Measurements from ENCODE around the gene TRMT44.
"Not testable (repeated sequence)": the region's sequence is repeated elsewhere in the genome, so short reads cannot be mapped to it uniquely, and the experiment has no call there.

TRMT44 gene

DNA sequence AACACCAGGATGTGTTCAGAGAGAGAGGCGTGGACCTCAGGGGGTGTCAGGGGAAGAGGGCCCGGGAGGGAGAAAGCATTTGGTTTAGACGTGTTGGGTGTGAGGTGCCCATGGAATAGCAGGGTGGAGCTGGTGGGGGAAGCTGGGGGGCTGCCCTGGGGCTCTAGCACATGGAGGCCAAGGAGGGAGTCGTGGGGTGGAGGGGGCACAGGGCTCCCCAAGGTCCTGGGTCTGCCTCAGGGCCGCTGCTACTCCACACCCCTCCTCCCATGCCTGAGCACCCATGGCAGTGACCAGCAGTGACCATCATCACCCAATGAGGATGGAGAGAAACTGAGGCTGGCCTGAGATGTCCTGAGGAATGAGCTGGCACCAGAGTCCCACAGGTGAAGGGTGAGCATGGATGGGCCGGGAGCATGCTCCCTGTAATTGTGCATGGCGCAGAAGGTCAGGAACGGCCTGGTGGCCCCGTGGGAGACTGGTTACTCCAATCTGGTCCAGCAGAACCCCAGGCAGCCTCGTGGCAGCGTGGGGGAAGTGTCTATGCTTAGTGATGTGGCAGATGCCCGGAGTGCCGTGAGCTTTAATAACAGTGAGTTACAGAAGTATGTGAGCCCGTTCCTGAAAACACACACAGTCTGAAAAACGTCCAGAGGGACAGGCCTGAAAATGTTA is 70.2 kb downstream of the TRMT44 start:
- Histone ChIP-seq H3K4me1 (ENCODE audit: insufficient read depth, low read length) (peaks cover 11% of the 10 kb centered on the region), H3K36me3 (ENCODE audit: insufficient read depth, low read length) (no peaks in the 10 kb centered on the region), H3K27me3 (ENCODE audit: insufficient read depth, low read length) (no peaks in the 10 kb centered on the region), H3K4me3 (ENCODE audit: low read length) (no peak overlapping the region), H2AFZ (ENCODE audit: low read depth, low read length) (no peak overlapping the region), H3K9me3 (ENCODE audit: low read length) (no peaks in the 10 kb centered on the region)

DNA sequence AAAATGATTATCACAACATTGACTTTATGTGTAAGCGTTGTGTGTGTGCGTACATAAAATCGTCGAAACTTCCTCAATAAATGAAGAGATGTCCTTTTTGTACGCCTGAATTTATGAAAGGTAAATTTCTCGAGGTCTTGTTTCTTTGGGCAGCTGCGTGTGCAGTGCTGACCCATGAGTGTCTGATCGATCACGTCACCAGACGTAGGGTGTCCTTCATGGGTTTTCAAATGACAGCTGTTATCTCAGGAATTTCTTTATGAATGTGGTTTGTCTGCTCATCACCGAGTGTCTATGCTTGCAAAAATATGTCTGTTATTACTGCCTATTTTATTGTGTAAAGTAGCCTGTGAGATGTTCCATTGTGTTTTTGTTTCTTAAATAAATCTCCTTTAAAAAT is 71.9 kb downstream of the TRMT44 start:
- H2AFZ ChIP-seq (ENCODE audit: low read depth, low read length): no peak overlapping the region
- H3K36me3 ChIP-seq (ENCODE audit: insufficient read depth, low read length): no peaks in the 10 kb centered on the region
- no peaks in the 10 kb centered on the region for H3K4me1 ChIP-seq (ENCODE audit: insufficient read depth, low read length)
- H3K4me3 ChIP-seq (ENCODE audit: low read length): no peak overlapping the region
- H3K9me3 ChIP-seq (ENCODE audit: low read length): no peaks in the 10 kb centered on the region
- no peaks in the 10 kb centered on the region for H3K27me3 ChIP-seq (ENCODE audit: insufficient read depth, low read length)

DNA sequence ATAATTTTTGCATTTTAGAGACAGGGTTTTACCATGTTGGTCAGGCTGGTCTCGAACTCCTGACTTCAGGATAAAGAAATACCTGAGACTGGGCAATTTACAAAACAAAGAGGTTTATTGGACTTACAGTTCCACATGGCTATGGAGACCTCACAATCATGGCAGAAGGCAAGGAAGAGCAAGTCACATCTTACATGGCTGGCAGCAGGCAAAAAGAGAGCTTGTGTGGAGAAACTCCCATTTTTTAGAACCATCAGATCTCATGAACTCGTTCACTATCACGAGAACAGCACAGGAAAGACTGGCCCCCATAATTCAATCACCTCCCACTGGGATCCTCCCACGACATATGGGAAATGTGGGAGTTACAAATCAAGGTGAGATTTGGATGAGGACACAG is 72.5 kb downstream of the TRMT44 start:
- not testable (repeated sequence) for H3K4me1 ChIP-seq (ENCODE audit: insufficient read depth, low read length); H3K4me3 ChIP-seq (ENCODE audit: low read length); H3K36me3 ChIP-seq (ENCODE audit: insufficient read depth, low read length); H2AFZ ChIP-seq (ENCODE audit: low read depth, low read length); H3K9me3 ChIP-seq (ENCODE audit: low read length); H3K27me3 ChIP-seq (ENCODE audit: insufficient read depth, low read length)

DNA sequence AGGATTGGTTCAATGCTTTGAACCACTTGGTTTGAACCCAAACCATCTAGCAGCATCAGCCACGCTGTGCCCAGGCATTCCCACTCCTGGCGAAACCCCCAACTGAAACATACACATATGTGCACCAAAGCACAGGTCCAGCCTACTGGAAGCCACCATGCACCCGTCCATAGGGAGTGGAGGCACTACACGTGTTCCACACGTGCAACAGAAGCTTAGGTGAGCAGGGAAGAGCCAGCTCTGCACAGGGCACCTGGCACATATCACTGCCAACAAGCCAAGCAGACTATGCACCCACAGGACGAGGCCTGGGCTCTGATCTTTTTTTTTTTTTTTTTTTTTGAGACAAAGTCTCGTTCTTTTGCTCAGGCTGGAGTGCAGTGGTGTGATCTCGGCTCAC is 73.4 kb downstream of the TRMT44 start:
- Histone ChIP-seq H3K36me3 (ENCODE audit: insufficient read depth, low read length) (no peaks in the 10 kb centered on the region), H3K4me1 (ENCODE audit: insufficient read depth, low read length) (no peaks in the 10 kb centered on the region), H2AFZ (ENCODE audit: low read depth, low read length) (no peak overlapping the region), H3K27me3 (ENCODE audit: insufficient read depth, low read length) (no peaks in the 10 kb centered on the region), H3K9me3 (ENCODE audit: low read length) (no peaks in the 10 kb centered on the region), H3K4me3 (ENCODE audit: low read length) (no peak overlapping the region)

DNA sequence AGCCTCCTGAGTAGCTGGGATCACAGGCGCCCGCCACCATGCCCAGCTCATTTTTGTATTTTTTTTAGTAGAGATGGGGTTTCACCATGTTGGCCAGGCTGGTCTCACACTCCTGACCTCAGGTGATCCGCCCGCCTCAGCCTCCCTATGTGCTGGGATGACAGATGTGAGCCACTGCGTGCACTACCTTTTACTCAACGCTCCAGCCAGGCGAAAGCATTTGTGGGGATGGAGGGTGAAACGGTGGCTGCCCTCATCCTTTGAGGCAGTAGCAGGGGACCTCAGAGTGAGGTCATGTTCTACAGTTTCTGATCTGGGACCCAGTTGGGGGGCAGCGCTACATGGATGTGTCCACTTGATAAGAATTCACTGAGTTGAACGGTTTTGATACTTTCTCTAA is 73.8 kb downstream of the TRMT44 start:
- Histone ChIP-seq H3K4me1 (ENCODE audit: insufficient read depth, low read length) (no peaks in the 10 kb centered on the region), H3K27me3 (ENCODE audit: insufficient read depth, low read length) (no peaks in the 10 kb centered on the region), H3K9me3 (ENCODE audit: low read length) (no peaks in the 10 kb centered on the region), H2AFZ (ENCODE audit: low read depth, low read length) (no peak overlapping the region), H3K36me3 (ENCODE audit: insufficient read depth, low read length) (no peaks in the 10 kb centered on the region), H3K4me3 (ENCODE audit: low read length) (no peak overlapping the region)

DNA sequence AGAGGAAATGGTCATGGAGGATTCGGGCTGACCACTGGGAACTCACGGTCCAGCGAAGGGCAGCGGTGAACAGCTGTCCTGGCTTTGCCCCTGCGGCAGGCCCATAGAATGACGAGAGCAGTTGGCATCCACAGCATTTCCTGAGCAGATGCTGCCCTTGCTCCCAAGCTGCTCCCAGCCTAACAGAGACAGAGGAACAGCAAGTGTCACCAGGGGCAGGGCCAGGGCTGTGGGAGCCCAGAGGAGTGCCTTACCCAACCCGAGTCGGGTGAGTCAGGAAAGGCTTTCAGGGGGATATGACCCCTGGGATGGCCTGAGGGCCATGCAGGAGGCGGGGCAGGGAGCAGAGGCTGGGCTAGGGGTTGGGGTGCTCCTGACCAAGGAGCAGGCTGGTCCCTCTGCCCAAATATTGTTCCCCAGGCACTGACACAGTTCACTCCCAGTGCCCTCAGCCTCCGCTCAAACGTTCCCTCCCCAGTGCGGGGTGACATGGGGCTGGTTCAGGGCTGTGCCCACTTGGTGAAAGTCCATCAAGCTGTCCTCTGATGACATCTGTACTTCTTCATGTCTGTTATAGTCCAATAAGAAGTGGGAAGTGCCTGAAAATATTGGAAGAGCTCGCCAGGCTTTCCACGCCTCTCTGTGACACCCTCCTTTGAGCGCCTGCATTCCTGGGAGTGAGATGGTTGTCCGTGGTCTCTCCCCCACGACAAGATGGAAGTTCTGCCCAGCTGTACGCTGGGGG is 74.9 kb downstream of the TRMT44 start:
- no peak overlapping the region for H2AFZ ChIP-seq (ENCODE audit: low read depth, low read length)
- no peaks in the 10 kb centered on the region for H3K9me3 ChIP-seq (ENCODE audit: low read length)
- no peaks in the 10 kb centered on the region for H3K4me1 ChIP-seq (ENCODE audit: insufficient read depth, low read length)
- H3K4me3 ChIP-seq (ENCODE audit: low read length): no peak overlapping the region
- H3K27me3 ChIP-seq (ENCODE audit: insufficient read depth, low read length): no peaks in the 10 kb centered on the region
- H3K36me3 ChIP-seq (ENCODE audit: insufficient read depth, low read length): no peaks in the 10 kb centered on the region

DNA sequence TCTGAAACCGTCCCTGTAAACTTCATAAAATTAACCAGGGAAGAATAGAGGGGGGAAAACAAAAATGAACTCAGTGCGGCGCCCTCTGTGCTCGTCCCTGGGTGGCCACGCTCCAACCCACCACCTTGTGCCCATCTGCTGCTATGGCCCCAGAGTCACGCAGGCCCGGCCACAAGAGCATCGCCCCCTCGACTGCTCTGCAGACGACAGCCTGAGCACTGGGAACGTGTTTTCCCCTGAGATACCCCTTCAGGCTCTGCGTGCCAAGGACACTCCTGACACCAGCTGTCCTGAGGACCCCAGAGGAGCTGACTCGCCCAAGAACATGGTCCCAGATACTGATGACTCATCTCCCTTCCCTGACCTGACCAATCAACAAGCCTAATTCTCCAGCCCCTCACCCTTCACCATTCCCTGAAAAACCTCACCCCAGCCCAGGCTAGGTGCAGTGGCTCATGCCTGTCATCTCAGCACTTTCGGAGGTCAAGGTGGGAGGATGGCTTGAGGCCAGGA is 75.5 kb downstream of the TRMT44 start:
- Histone ChIP-seq H3K36me3 (ENCODE audit: insufficient read depth, low read length) (no peaks in the 10 kb centered on the region), H2AFZ (ENCODE audit: low read depth, low read length) (no peak overlapping the region), H3K9me3 (ENCODE audit: low read length) (no peaks in the 10 kb centered on the region), H3K4me1 (ENCODE audit: insufficient read depth, low read length) (no peaks in the 10 kb centered on the region), H3K4me3 (ENCODE audit: low read length) (no peak overlapping the region), H3K27me3 (ENCODE audit: insufficient read depth, low read length) (no peaks in the 10 kb centered on the region)

DNA sequence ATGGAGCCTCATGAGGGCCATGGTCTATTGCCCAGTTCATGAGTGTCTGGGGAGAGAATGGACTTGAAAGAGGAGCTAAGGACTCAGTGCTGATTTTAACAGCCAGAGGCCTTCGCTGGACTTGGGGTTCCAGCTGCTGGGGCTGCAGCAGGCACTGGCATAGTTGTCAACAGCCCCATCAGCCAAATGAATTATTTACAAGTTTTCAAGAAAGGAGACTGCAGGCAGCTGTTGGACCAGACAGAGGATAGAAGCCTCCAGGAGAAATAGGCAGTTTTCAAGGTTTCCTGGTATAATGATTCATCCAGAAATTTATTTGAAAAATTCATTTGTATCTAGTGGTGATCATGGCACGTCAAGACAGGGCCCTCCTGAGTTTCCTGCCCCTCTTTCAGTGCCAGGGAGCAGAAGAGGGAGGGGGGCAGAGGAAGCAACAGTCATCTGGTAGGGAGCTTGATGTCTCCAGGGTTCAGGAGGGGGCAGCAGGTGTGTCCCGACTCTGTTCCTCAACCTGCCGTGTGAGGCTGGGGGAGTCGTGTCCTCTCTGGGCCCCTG is 76.5 kb downstream of the TRMT44 start:
- Histone ChIP-seq H3K36me3 (ENCODE audit: insufficient read depth, low read length) (no peaks in the 10 kb centered on the region), H3K27me3 (ENCODE audit: insufficient read depth, low read length) (no peaks in the 10 kb centered on the region), H2AFZ (ENCODE audit: low read depth, low read length) (no peak overlapping the region), H3K4me3 (ENCODE audit: low read length) (no peak overlapping the region), H3K9me3 (ENCODE audit: low read length) (no peaks in the 10 kb centered on the region), H3K4me1 (ENCODE audit: insufficient read depth, low read length) (no peaks in the 10 kb centered on the region)

DNA sequence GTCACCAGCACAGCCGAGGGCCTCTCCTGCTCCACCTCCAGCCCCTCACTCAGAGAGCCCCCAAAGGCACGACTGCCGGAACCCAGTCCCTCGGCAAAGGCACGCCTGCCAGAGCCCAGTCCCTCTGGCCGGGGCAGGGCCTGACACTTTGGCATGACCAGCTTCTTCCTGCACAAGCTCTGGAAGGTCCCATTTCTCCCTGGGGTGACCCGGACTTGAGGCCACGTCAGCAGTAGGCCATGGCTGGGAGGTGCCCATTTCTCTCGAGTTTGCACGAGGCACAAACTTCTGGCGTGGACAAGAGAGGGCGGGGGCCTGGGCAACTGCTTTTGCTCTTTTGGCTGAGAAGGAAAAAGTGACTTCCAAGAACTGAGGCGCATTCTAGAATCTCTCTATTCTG is 77.4 kb downstream of the TRMT44 start:
- no peak overlapping the region for H2AFZ ChIP-seq (ENCODE audit: low read depth, low read length)
- no peaks in the 10 kb centered on the region for H3K9me3 ChIP-seq (ENCODE audit: low read length)
- no peak overlapping the region for H3K4me3 ChIP-seq (ENCODE audit: low read length)

DNA sequence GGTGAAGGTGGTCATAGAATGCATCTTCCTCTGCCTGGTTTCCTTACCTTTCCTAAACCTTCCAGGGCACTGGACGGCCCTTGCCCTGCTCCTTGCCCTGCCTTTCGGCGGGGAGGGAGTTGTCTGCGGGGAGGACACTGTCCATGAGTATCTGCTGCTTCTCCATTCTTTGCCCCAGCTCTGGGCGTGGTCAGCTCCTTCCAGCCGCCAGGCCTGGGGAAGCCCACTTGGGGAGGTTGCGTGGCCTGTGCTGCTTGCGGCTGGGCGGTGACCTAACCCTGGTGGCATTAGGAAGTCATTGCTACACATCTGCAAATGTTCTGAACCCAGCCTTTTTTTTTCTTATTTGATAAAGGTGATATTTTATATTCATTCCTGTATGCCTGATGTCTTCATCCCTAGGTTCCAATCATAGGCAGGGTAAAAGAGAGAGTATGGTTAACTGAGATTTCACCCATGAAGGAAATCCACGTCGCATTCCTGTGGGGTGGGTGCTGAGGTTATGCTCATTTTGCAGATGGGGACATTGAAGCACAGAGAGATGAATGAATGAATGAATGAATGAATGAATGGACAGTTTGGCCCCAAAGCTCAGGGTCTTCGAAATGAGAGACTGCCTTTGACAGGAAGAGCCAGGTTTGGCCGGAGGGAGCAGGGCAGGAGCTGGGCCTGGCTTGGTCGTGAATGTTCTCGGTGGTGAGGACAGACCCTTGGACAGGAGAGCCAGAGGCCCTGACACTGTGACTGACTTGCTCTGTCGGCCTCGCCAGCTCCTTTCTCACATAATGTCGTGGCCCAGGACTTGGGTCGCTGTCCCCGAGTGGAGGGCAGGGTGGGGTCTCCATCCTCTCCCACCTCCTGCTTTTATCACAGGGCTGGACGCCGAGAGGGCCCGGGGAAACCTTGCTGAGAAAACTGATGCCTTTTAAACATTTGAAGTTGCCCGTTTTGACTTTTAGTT is 81.9 kb downstream of the TRMT44 start:
- no peak overlapping the region for H2AFZ ChIP-seq (ENCODE audit: low read depth, low read length)
- no peaks in the 10 kb centered on the region for H3K36me3 ChIP-seq (ENCODE audit: insufficient read depth, low read length)
- H3K4me3 ChIP-seq (ENCODE audit: low read length): no peak overlapping the region

More for the DNA sequence above, 77.4 kb downstream of the TRMT44 start:
- H3K27me3 ChIP-seq (ENCODE audit: insufficient read depth, low read length): no peaks in the 10 kb centered on the region
- no peaks in the 10 kb centered on the region for H3K36me3 ChIP-seq (ENCODE audit: insufficient read depth, low read length)
- no peaks in the 10 kb centered on the region for H3K4me1 ChIP-seq (ENCODE audit: insufficient read depth, low read length)

DNA sequence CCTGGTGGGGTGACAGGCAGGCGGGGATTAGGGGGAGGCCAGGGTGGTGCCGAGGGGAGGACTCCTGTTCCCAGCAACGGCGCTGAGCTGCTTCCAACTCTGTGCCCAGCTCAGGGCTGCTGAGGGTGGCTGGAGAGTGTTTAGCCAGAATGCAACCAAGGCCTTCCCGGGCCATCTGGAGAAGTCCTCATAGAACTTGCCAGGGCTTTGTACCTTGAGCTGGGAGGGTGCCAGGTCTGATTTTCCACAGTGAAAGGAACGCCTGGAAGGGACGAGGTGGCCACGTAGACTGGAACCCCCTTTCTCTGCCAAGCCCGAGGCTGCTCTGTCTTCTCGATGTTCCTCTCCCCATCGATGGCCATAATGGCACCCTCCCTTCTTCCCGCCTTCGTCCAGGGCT is 82.6 kb downstream of the TRMT44 start:
- Histone ChIP-seq H3K4me1 (ENCODE audit: insufficient read depth, low read length) (no peaks in the 10 kb centered on the region), H2AFZ (ENCODE audit: low read depth, low read length) (no peak overlapping the region), H3K9me3 (ENCODE audit: low read length) (no peaks in the 10 kb centered on the region), H3K36me3 (ENCODE audit: insufficient read depth, low read length) (no peaks in the 10 kb centered on the region), H3K27me3 (ENCODE audit: insufficient read depth, low read length) (no peaks in the 10 kb centered on the region), H3K4me3 (ENCODE audit: low read length) (no peak overlapping the region)

More for the DNA sequence above, 81.9 kb downstream of the TRMT44 start:
- Histone ChIP-seq H3K27me3 (ENCODE audit: insufficient read depth, low read length) (no peaks in the 10 kb centered on the region), H3K4me1 (ENCODE audit: insufficient read depth, low read length) (no peaks in the 10 kb centered on the region), H3K9me3 (ENCODE audit: low read length) (no peaks in the 10 kb centered on the region)

DNA sequence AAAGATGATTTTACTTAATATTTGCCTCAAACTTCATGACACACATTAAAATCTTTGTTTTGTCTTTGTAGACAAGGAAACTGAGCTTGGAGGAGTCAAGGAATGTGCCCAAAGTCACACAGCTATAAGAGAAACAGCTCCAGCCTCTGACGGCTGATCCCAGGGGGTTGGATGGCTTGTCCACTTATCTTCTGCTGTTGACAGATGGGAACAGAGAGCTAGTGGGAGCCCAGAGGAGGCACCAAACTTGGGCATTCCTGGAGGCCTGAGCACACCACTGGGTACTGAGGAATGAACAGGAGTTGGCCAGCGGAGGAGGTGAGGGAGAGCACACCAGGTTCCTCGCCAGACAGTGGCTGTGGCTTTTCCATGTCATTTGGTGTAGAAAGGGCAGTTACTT is 83.2 kb downstream of the TRMT44 start:
- no peak overlapping the region for H2AFZ ChIP-seq (ENCODE audit: low read depth, low read length)
- no peak overlapping the region for H3K4me3 ChIP-seq (ENCODE audit: low read length)
- H3K4me1 ChIP-seq (ENCODE audit: insufficient read depth, low read length): no peaks in the 10 kb centered on the region
- H3K9me3 ChIP-seq (ENCODE audit: low read length): no peaks in the 10 kb centered on the region
- H3K36me3 ChIP-seq (ENCODE audit: insufficient read depth, low read length): no peaks in the 10 kb centered on the region
- no peaks in the 10 kb centered on the region for H3K27me3 ChIP-seq (ENCODE audit: insufficient read depth, low read length)
